Medulla oblongata (tissue), 1 donor: Measurements from ENCODE around the gene BMP2.
A peak's percentile ranks its signal among the peaks of the same experiment; 100 is the strongest.

Experiments used
- DNase-seq: peaks from one replicate; pipeline ENCODE4 v3.0.0-alpha.2; 2015; ENCODE audit errors: extremely low spot score

Gene BMP2

GRCh38 chr20:6767536-6768227, at the start of gene BMP2:
Gene BMP2, plus strand, starts transcription at chr20:6767686. Its CDS starts 2,441 bp downstream, at chr20:6770127.
- DNase-seq, result peak; percentile 54

GRCh38 chr20:6718662-6719368, 48.7 kb upstream of the BMP2 start:
- no peak for DNase-seq

DNA sequence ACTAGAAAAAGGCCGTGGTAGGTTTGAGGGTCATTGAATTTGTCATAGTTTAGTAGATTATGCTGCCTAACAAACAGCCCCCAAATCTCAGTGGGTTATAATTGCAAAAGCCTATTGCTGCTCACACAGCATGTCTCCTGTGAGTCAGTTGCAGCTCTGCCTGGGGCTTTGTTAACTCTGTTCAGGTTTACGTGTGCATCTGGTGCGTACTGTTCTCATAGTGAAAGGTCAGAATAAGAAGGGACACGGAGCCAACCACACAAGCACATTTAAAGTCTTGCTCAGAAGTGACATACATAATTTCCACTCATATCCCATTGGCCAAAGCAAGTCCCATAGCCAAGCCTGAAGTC, 48.1 kb upstream of the BMP2 start:
- DNase-seq, result no peak

GRCh38 chr20:6726761-6727160, 40.7 kb upstream of the BMP2 start:
- no peak for DNase-seq

GRCh38 chr20:6730672-6731328, 36.7 kb upstream of the BMP2 start:
- DNase-seq, result no peak

DNA sequence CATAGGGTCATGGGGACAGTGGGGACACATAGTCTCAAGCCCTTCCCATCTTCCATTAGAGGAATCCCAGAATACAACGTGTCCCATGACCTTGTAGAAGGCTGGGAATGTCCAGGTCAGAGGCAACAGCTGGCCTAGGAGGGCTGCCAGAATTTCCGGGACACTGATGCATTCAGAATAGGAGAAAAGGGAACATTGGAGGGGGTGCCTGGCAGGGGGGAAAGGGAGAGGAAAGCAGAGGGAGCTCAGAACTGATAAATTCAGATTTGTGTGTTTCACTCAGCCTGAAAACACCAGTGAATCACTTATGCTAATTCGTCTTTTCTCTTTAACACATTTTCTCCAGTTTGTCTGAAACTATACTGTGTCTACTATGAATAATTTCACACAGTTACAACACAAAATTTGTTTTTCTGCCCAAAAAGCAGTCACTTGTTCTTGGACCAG, 35.5 kb upstream of the BMP2 start:
- peak; percentile 67 for DNase-seq

DNA sequence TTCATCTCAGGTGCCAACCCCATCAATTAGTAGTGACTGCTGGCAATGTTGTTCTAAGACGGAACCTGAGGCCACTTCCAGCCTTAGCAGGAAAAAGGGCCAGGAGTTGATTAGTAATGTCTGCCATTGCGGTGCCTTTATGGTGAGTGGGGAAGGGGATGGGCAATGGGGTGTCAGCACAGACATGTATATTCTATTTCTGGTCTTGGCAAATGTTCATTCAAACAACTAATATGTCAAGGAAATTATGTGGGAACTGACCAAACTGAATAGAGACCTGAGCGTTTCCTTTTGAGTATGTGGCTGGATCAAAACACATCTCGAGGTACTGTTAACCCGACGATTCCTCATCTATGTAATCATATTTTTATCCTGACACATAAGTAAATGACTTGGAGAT, 34.6 kb upstream of the BMP2 start:
- no peak for DNase-seq

- no peak for DNase-seq
Measured at GRCh38 chr20:6733965-6734364, 33.5 kb upstream of the BMP2 start.

GRCh38 chr20:6735942-6736845, 31.3 kb upstream of the BMP2 start:
- peak; percentile 33 for DNase-seq

GRCh38 chr20:6739406-6739805, 28.1 kb upstream of the BMP2 start:
- no peak for DNase-seq

GRCh38 chr20:6740096-6740495, 27.4 kb upstream of the BMP2 start:
- no peak for DNase-seq

DNA sequence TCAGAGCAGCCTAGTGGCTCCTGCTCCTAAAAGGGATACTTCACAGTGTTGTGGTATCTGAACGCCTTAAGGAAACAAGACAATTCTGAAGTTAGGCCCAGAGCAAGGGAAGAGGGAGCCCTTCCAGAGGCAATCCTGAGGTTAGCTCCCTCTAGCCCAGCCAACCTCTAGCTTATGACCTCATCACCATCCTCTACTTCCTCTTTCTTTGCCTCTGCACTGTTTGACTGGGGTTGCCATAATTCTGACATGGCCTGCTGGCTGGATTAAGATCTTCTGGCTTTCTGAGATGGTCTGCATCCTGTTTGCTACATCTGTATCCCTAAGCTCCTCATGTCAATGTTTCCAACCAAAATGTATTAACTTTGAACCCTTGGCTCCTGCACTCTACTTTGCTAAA, 23.3 kb upstream of the BMP2 start:
- DNase-seq, result no peak

- DNase-seq, result no peak
Measured at GRCh38 chr20:6744805-6745204, 22.7 kb upstream of the BMP2 start.

DNA sequence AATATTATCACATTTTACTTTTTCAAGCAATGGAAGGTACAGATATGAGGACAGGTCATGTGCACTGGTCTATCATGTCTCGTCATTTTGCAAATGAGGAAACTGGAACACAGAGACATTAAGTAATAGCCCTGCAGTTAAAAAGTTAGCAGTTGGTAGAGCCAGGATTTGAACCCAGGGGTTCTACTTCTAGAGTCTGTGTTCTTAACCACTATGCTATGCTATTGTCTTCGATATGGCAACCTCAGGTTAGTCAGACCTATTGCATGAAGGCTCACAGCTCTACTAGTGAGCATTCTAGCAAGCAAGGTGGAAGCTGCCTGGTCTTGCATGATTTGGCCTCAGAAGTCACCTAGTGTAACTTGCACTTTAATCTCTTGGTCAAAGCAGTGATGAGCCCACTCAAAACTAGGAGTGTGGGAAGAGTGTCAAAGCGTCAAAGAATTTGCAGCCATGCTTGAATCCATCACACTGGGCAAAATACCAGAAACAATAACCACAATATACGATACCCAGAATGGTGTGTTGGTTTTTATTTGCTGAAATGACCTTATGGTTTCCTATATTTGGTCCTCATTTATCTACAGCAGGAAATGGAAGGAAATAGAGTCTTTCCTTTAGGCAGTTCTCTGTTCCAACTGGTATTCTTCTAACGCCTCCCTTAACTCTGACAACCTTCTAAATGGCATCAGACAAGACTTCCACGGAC, 20.4 kb upstream of the BMP2 start:
- no peak for DNase-seq

DNA sequence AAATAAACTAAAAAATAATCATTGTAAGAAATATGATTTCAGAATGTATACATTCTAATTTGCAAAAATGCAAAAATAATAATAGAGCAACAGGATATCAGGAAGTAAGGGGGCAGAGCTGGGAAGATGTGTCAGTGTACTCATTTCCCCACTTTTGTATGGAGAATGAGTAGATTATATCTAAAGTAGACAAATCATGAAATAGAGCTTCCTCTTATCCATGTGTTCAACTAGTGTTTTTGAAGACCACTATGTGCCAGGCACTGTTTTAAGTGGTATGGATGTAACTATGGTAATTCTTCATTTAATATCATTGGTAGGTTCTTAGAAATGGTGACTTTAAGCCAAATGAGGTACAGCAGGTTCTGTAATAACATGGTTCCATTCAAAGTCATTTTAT, 17.0 kb upstream of the BMP2 start:
- DNase-seq, result no peak

DNA sequence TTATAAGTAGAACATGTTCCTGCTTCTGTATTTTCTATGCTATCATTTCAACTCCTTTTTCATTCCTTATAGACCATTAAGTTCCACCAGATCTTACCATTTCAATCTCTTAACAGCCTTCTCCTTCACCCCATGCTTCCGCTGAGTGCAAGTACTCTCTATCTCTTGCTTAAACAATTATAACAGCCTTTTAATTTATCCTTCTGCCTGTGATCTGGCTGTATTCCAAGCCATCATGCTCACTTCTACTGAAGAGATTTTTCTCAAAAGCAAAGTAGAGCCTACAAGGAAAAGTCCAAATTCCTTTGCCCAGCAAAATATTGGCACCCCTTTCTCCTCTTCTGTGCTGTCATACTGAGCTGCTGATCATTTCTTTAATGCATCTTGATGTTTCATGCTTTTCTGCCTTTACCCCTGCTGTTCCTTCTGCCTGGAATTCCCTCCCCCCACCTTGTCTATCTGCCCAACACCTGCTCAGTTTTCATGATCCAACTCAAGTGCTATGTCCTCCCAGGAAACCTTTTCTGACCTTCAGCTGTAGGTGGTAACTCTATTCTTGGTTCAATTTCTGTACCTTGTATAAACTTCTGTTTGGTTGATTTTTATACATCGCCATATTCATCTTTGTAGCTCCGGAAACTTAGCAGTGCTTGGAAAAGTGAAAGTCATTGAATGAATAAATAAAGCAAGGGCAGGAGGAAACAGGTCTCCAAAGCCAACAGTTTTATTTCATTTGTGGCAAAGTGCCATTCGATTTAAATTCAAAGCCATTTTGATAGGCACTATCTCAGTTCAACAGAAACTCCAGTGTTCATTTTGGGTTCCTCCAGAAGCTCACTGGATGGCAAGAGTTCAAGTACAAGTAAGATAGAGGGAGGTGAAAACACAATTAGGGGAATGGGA, 10.5 kb upstream of the BMP2 start:
- no peak for DNase-seq

GRCh38 chr20:6764619-6765018, 2.9 kb upstream of the BMP2 start:
- DNase-seq, result no peak

- DNase-seq, result peak; percentile 75
Measured at GRCh38 chr20:6765469-6766058, 1.9 kb upstream of the BMP2 start.

- no peak for DNase-seq
Measured at GRCh38 chr20:6766433-6766832, 1.1 kb upstream of the BMP2 start.

GRCh38 chr20:6767126-6767535, 355 bp upstream of the BMP2 start:
- DNase-seq, result no peak
